Muscle layer of duodenum (tissue), 2 donors: ENCODE data around the gene WASHC3.

Source experiments
- H3K27ac ChIP-seq: one replicate; pipeline ENCODE4 v1.7.0; 2013; ENCODE audit warnings: mild to moderate bottlenecking, low read length
- H3K27me3 ChIP-seq: one replicate; pipeline ENCODE4 v1.7.0; 2013; ENCODE audit warnings: low read depth, mild to moderate bottlenecking, control low read depth, low read length
- H3K36me3 ChIP-seq, 2 donors: one replicate each; pipeline ENCODE4 v1.7.0; 2013; ENCODE audit warnings: low read length in 2 of 2, control low read depth in 1 of 2, mild to moderate bottlenecking in 1 of 2; ENCODE audit not compliant: insufficient read depth in 2 of 2, control insufficient read depth in 1 of 2
- H3K4me1 ChIP-seq, 2 donors: one replicate each; pipeline ENCODE4 v1.7.0; 2013; ENCODE audit warnings: low read length in 2 of 2, mild to moderate bottlenecking in 2 of 2, control low read depth in 1 of 2, moderate library complexity in 1 of 2; ENCODE audit not compliant: insufficient read depth in 2 of 2, control insufficient read depth in 1 of 2
- H3K4me3 ChIP-seq, 2 donors: one replicate each; pipeline ENCODE4 v1.7.0; 2013; ENCODE audit warnings: low read length in 2 of 2, low read depth in 1 of 2, mild to moderate bottlenecking in 1 of 2
- H3K9me3 ChIP-seq, 2 donors: one replicate each; pipeline ENCODE4 v1.7.0; 2013; ENCODE audit warnings: low read length in 2 of 2, control low read depth in 1 of 2, mild to moderate bottlenecking in 1 of 2; ENCODE audit not compliant: control insufficient read depth in 1 of 2
- donor health status: healthy.

The WASHC3 gene

GRCh38 chr12:102010265-102010994 is 51.4 kb downstream of the WASHC3 start:
- H3K36me3 ChIP-seq, result peaks cover 0 to 31% of the 10 kb centered on the region in 2 donors
- no peak overlapping the region for H3K27ac ChIP-seq
- H3K9me3 ChIP-seq, result no peaks in the 10 kb centered on the region
- no peaks in the 10 kb centered on the region for H3K27me3 ChIP-seq
- H3K4me1 ChIP-seq, result no peaks in the 10 kb centered on the region
- H3K4me3 ChIP-seq, result no peak overlapping the region

GRCh38 chr12:102009796-102010195 is 52.0 kb downstream of the WASHC3 start:
- Histone ChIP-seq H3K36me3 (peaks cover 0 to 26% of the 10 kb centered on the region in 2 donors), H3K27me3 (no peaks in the 10 kb centered on the region), H3K27ac (no peak overlapping the region), H3K9me3 (no peaks in the 10 kb centered on the region), H3K4me1 (no peaks in the 10 kb centered on the region), H3K4me3 (no peak overlapping the region)

- no peaks in the 10 kb centered on the region for H3K4me1 ChIP-seq
- no peak overlapping the region for H3K4me3 ChIP-seq
- H3K27me3 ChIP-seq, result no peaks in the 10 kb centered on the region
- H3K36me3 ChIP-seq, result peaks cover 0 to 25% of the 10 kb centered on the region in 2 donors
- H3K9me3 ChIP-seq, result no peaks in the 10 kb centered on the region
- no peak overlapping the region for H3K27ac ChIP-seq
These were observed 53.1 kb downstream of the WASHC3 start for GRCh38 chr12:102008615-102009126.

- H3K4me3 ChIP-seq, result no peak overlapping the region
- peaks cover 0 to 14% of the 10 kb centered on the region in 2 donors for H3K36me3 ChIP-seq
- no peaks in the 10 kb centered on the region for H3K9me3 ChIP-seq
- no peak overlapping the region for H3K27ac ChIP-seq
- no peaks in the 10 kb centered on the region for H3K4me1 ChIP-seq
- no peaks in the 10 kb centered on the region for H3K27me3 ChIP-seq
These were observed 56.5 kb downstream of the WASHC3 start for GRCh38 chr12:102005256-102005655.

GRCh38 chr12:101997102-101997501 is 64.7 kb downstream of the WASHC3 start:
- Histone ChIP-seq H3K9me3 (no peaks in the 10 kb centered on the region), H3K4me1 (no peaks in the 10 kb centered on the region), H3K27me3 (no peaks in the 10 kb centered on the region), H3K27ac (no peak overlapping the region), H3K36me3 (no peaks in the 10 kb centered on the region), H3K4me3 (no peak overlapping the region)

GRCh38 chr12:101995684-101996083 is 66.1 kb downstream of the WASHC3 start:
- no peaks in the 10 kb centered on the region for H3K9me3 ChIP-seq
- H3K4me1 ChIP-seq, result no peaks in the 10 kb centered on the region
- no peaks in the 10 kb centered on the region for H3K36me3 ChIP-seq
- H3K27ac ChIP-seq, result no peak overlapping the region
- H3K4me3 ChIP-seq, result no peak overlapping the region
- H3K27me3 ChIP-seq, result no peaks in the 10 kb centered on the region

- no peak overlapping the region for H3K27ac ChIP-seq
- H3K36me3 ChIP-seq, result no peaks in the 10 kb centered on the region
- no peaks in the 10 kb centered on the region for H3K9me3 ChIP-seq
- H3K27me3 ChIP-seq, result no peaks in the 10 kb centered on the region
- no peaks in the 10 kb centered on the region for H3K4me1 ChIP-seq
- no peak overlapping the region for H3K4me3 ChIP-seq
These were observed 69.7 kb downstream of the WASHC3 start for GRCh38 chr12:101992091-101992490.

- Histone ChIP-seq H3K4me3 (no peak overlapping the region), H3K9me3 (no peaks in the 10 kb centered on the region), H3K4me1 (no peaks in the 10 kb centered on the region), H3K27ac (no peak overlapping the region), H3K36me3 (no peaks in the 10 kb centered on the region), H3K27me3 (no peaks in the 10 kb centered on the region)
These were observed 79.5 kb downstream of the WASHC3 start for GRCh38 chr12:101982307-101982706.

- H3K4me1 ChIP-seq, result no peaks in the 10 kb centered on the region
- H3K9me3 ChIP-seq, result no peaks in the 10 kb centered on the region
- no peak overlapping the region for H3K27ac ChIP-seq
- H3K4me3 ChIP-seq, result no peak overlapping the region
- H3K36me3 ChIP-seq, result no peaks in the 10 kb centered on the region
- no peaks in the 10 kb centered on the region for H3K27me3 ChIP-seq
These were observed 79.9 kb downstream of the WASHC3 start for GRCh38 chr12:101981868-101982267.

- no peaks in the 10 kb centered on the region for H3K4me1 ChIP-seq
- H3K27ac ChIP-seq, result no peak overlapping the region
- no peaks in the 10 kb centered on the region for H3K27me3 ChIP-seq
- H3K9me3 ChIP-seq, result no peaks in the 10 kb centered on the region
- H3K36me3 ChIP-seq, result no peaks in the 10 kb centered on the region
- no peak overlapping the region for H3K4me3 ChIP-seq
These were observed 93.0 kb downstream of the WASHC3 start for GRCh38 chr12:101968770-101969169.

GRCh38 chr12:101967506-101967905 is 94.3 kb downstream of the WASHC3 start:
- Histone ChIP-seq H3K36me3 (no peaks in the 10 kb centered on the region), H3K4me1 (no peaks in the 10 kb centered on the region), H3K27ac (no peak overlapping the region), H3K27me3 (no peaks in the 10 kb centered on the region), H3K9me3 (no peaks in the 10 kb centered on the region), H3K4me3 (no peak overlapping the region)

GRCh38 chr12:101966496-101966895 is 95.3 kb downstream of the WASHC3 start:
- H3K27me3 ChIP-seq, result no peaks in the 10 kb centered on the region
- no peak overlapping the region for H3K27ac ChIP-seq
- H3K9me3 ChIP-seq, result no peaks in the 10 kb centered on the region
- H3K4me1 ChIP-seq, result no peaks in the 10 kb centered on the region
- H3K4me3 ChIP-seq, result no peak overlapping the region
- no peaks in the 10 kb centered on the region for H3K36me3 ChIP-seq
